Measurements from ENCODE around the gene PRKCI. TPM values are rescaled to one million over a fixed set of nuclear protein-coding genes. Genes with fewer than 3 reads are reported as not detected.
"Not testable (repeated sequence)": the region's sequence is repeated elsewhere in the genome, so short reads cannot be mapped to it uniquely, and the experiment has no call there.

The PRKCI gene
- total RNA-seq, 1 experiment from 2014 or later: 65.4 TPM

DNA sequence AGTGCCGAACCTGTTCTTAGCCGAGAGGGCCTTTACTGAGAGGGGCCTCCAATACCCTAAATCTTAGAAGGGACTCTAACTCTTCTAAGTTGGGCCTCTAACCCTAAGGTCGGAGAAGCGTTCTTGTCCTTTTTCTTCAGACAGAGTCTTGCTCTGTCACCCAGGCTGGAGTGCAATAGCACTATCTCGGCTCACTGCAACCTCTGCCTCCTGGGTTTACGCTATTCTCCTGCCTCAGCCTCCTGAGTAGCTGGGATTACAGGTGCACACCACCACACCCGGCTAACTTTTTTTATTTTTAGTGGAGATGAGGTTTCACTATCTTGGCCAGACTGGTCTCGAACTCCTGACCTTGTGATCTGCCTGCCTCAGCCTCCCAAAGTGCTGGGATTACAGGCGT, 120.0 kb downstream of the PRKCI start:
- DNase-seq (ENCODE audit: low spot score): not testable (repeated sequence)

DNA sequence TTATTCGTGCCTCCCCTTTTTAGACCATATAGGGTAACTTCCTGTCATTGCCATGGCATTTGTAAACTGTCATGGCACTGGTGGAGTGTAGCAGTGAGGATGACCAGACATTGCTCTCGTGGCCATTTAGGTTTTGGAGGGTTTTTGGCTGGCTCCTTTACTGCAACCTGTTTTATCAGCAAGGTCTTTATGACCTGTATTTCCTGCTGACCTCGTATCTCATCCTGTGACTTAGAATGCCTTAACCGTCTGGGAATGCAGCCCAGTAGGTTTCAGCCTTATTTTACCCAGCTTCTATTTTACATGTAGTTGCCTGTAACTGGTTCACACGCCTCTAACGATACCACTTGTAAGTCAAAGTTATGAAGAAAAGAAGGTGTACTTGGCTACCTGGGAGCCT, 121.6 kb downstream of the PRKCI start:
- peak; percentile 47 for DNase-seq (ENCODE audit: low spot score)

DNA sequence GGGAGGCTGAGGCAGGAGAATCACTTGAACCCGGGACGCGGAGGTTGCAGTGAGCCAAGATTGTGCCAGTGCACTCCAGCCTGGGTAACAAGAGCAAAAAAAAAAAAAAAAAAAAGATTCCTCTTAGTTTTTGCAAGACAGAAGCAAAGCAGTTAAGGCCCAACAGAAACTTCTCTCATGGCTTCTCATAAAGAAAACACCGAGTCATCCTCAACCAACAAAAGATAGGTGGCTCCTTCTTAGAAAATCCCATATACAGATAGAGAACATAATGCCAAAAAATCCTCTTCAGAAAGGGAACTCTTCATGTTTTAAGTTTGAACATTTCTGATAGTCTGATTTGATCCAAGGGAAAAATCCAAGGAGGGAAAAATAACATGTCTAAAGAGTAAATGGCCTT, 122.7 kb downstream of the PRKCI start:
- DNase-seq (ENCODE audit: low spot score): no peak

DNA sequence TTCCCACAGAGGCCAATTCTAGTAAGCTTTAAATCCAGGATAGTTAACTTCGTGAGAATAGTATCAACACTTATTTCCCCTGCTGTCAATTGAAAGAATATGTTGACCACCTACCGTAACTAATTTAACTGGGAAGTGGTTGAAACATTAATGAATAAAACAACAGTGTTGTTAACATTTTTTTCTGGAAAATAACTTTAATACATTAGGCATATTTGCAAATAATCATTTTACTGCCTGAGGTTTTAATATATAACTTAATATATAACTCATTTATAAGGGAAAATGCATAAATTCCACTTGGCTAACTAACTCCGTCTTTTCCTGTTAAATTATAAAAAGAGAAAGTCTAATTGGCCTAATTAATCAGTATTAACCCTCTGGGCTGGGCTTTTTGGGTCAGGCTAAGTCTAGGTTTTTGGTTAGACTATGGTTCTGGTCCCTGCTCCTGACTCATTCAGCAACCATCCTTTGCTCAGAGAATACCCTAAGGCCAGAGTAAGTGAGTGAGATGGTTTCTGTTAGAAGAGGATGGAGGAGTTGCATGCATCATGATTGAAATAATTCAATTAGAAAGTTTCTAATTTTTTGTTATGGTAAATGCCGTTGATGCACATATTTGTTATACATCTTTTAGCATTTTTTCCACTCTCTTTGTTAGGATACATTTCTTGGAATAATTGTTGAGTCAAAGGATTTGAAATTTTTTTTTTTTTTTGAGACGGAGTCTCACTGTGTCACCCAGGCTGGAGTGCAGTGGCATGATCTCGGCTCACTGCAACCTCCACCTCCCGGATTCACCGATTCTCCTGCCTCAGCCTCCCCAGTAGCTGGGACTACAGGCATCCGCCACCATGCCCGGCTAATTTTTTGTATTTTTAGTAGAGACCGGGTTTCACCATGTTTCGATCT, 124.5 kb downstream of the PRKCI start:
- no peak for DNase-seq (ENCODE audit: low spot score)

GRCh38 chr3:170350515-170351413, 128.5 kb downstream of the PRKCI start:
- no peak for DNase-seq (ENCODE audit: low spot score)

DNA sequence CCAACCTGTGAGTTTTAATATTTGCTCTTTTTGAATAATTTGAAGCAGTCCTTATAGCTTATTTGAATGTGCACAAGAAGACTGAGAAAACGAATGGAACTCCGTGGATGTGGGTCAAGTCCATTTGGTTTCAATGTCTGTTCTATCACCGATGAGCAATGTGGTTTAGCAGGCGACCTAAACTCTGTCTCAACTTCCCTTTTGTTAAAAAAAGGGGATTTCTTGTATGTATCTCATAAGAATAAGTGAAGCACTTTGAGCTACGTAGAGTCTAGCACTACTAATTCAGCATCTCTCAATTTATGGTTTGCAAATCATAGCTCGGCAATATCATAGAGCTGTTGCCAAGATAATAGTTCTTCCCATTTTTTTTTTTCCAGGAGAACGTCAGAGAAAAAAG, 130.7 kb downstream of the PRKCI start:
- DNase-seq (ENCODE audit: low spot score): no peak

DNA sequence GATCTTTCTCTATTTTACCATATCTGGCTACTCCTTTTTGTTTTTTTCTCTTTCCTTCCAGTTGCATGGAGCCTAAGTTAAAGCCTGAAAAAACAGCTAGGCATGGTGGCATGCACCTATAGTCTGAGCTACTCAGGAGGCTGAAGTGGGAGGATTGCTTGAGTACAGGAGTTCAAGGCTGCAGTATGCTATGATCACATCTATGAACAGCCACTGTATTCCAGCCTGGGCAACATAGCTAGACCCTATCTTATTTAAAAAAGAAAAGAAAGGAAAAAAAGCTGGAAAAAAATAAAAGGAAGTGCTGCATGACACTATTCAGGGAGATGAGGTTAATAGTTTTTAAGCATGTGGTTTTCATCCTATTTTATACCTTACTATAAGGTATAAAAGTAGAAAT, 131.3 kb downstream of the PRKCI start:
- DNase-seq (ENCODE audit: low spot score): no peak

- DNase-seq (ENCODE audit: low spot score): no peak
Measured at GRCh38 chr3:170354760-170355159, 132.5 kb downstream of the PRKCI start.

Other genes starting within 250 kb of the PRKCI start
- gene GPR160, start 184.4 kb upstream of the PRKCI start, total RNA-seq (2014; rRNA removed; shearing (Covaris generic)): 1.9 and 2.7 TPM in 2 replicates
- 18.5 and 19.8 TPM in 2 replicates for gene PHC3, start 40.7 kb upstream of the PRKCI start, total RNA-seq (2014; rRNA removed; shearing (Covaris generic))
- gene SKIL, start 135.3 kb downstream of the PRKCI start, total RNA-seq (2014; rRNA removed; shearing (Covaris generic)): 51.3 and 56.8 TPM in 2 replicates
- not detected in 2 replicates for gene CLDN11, start 196.4 kb downstream of the PRKCI start, total RNA-seq (2014; rRNA removed; shearing (Covaris generic))